ENCODE results near the gene MTMR6. TPM values are rescaled to one million over a fixed set of nuclear protein-coding genes. Genes with fewer than 3 reads are reported as not detected.
"Not testable (repeated sequence)": the region's sequence is repeated elsewhere in the genome, so short reads cannot be mapped to it uniquely, and the experiment has no call there.

The MTMR6 gene
- total and polyA plus RNA-seq, 7 experiments from 2014 or later: 16.0 to 23.2 (median 17.3) TPM

GRCh38 chr13:25318946-25319345, 31.7 kb upstream of the MTMR6 start:
- peaks cover 6 to 32% (median 9%) of the 10 kb centered on the region in 5 donors for H3K36me3 Mint-ChIP-seq
- H3K4me1 ChIP-seq (ENCODE audit: control insufficient read depth in 2 of 2, insufficient read depth in 2 of 2, low read length in 2 of 2); H3K4me3 ChIP-seq (ENCODE audit: low read length); H3K27ac ChIP-seq (ENCODE audit: low read depth, low read length); DNase-seq; H3K27me3 Mint-ChIP-seq; H3K4me3 Mint-ChIP-seq; CTCF ChIA-PET; H3K9me3 Mint-ChIP-seq; ATAC-seq; H3K27me3 ChIP-seq (ENCODE audit: control insufficient read depth in 2 of 2, insufficient read depth in 2 of 2, low read length in 2 of 2); H3K9me3 ChIP-seq (ENCODE audit: control insufficient read depth in 2 of 3, low read length in 3 of 3): not testable (repeated sequence)
- peaks cover 0 to 15% (median 6%) of the 10 kb centered on the region in 7 donors for H3K4me1 Mint-ChIP-seq
- H3K36me3 ChIP-seq (ENCODE audit: control insufficient read depth in 2 of 3, insufficient read depth in 3 of 3, low read length in 3 of 3): peaks cover 6 to 68% (median 26%) of the 10 kb centered on the region in 3 experiments
- peak overlapping the region in 1 of 9 donors; percentile 22 for H3K27ac Mint-ChIP-seq
- intact Hi-C loops (cut with micrococcal nuclease): loop anchor here in 1 of 2 donors (2.0 to 5.0 kb wide), 2 partner anchors 16 to 67 kb away; no protein-coding TSS in a partner anchor
- POLR2A ChIA-PET: interaction anchor here (0.7 kb wide), 1 partner anchor 511 kb away, joined by 3 read pairs; no protein-coding TSS in a partner anchor

- Histone ChIP-seq H3K9me3 (ENCODE audit: control insufficient read depth in 2 of 3, low read length in 3 of 3) (no peaks in the 10 kb centered on the region), H3K4me1 (ENCODE audit: control insufficient read depth in 2 of 2, insufficient read depth in 2 of 2, low read length in 2 of 2) (no peaks in the 10 kb centered on the region), H3K27me3 (ENCODE audit: control insufficient read depth in 2 of 2, insufficient read depth in 2 of 2, low read length in 2 of 2) (no peaks in the 10 kb centered on the region), H3K27ac (ENCODE audit: low read depth, low read length) (no peak overlapping the region), H3K4me3 (ENCODE audit: low read length) (no peak overlapping the region), H3K36me3 (ENCODE audit: control insufficient read depth in 2 of 3, insufficient read depth in 3 of 3, low read length in 3 of 3) (peaks cover 6 to 72% (median 27%) of the 10 kb centered on the region in 3 experiments)
- intact Hi-C loops (cut with micrococcal nuclease): no loop called here
- Mint-ChIP-seq H3K9me3 (no peaks in the 10 kb centered on the region), H3K4me1 (peaks cover 3 to 32% (median 24%) of the 10 kb centered on the region in 7 donors), H3K27me3 (no peaks in the 10 kb centered on the region), H3K27ac (peak overlapping the region in 1 of 9 donors; percentile 25), H3K4me3 (no peak overlapping the region), H3K36me3 (peaks cover 11 to 45% (median 24%) of the 10 kb centered on the region in 5 donors)
- POLR2A ChIA-PET: interaction anchor here (0.9 kb wide), 1 partner anchor 9 kb away, joined by 4 read pairs; no protein-coding TSS in a partner anchor
- CTCF ChIA-PET: no interaction called here
- DNase-seq (no peak), ATAC-seq (no peak)
Measured at GRCh38 chr13:25310891-25311290, 23.6 kb upstream of the MTMR6 start.

DNA sequence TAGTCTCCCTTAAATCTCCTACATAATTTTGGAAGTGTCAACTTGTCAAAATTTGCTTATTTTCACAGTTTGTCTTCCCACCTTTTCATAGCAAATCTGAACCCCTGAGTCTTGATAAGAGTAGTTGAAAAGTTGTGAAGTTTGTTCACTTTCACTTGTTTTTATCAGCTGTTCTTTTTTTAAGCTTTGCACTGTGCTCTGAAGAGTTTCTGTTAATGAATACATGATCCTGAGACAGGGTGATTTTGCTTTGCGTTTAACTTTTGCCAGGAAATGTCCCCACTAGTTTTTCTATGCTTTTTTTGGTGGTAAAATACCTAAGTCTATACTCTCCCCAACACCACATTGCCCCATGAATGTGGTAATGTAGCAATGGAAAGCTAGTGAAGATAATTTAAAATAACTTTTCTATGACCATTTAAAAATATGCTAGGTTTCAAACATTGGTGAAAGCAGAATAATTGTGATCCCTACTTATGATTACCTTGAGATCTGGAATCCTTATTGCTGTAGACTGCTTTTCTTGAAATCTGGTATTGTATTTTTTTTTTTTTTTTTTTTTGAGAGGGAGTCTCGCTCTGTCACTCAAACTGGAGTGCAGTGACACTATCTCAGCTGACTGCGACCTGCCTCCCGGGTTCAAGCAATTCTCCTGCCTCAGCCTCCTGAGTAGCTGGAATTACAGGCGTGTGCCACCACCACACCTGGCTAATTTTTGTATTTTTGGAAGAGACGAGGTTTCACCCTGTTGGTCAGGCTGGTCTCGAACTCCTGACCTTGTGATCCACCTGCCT, 19.6 kb upstream of the MTMR6 start:
- intact Hi-C loops (cut with micrococcal nuclease): loop anchor here in 1 of 2 donors (10.0 kb wide), 3 partner anchors 948 to 1948 kb away; partner anchors contain the start of genes CDK8 and RPL21
- peaks cover 0 to 34% (median 5%) of the 10 kb centered on the region in 3 experiments for H3K36me3 ChIP-seq (ENCODE audit: control insufficient read depth in 2 of 3, insufficient read depth in 3 of 3, low read length in 3 of 3)
- no peaks in the 10 kb centered on the region for H3K9me3 Mint-ChIP-seq
- ATAC-seq: no peak
- H3K4me3 ChIP-seq (ENCODE audit: low read length): no peak overlapping the region
- peaks cover 15 to 33% (median 19%) of the 10 kb centered on the region in 5 donors for H3K36me3 Mint-ChIP-seq
- peaks cover 22 to 58% (median 53%) of the 10 kb centered on the region in 7 donors for H3K4me1 Mint-ChIP-seq
- H3K27ac Mint-ChIP-seq: peak overlapping the region in 5 of 9 donors; percentile 13 to 80 (median 57)
- ChIA-PET POLR2A (no interaction called here), CTCF (no interaction called here)
- DNase-seq: no peak
- peaks cover 9 to 16% of the 10 kb centered on the region in 2 donors for H3K4me1 ChIP-seq (ENCODE audit: control insufficient read depth in 2 of 2, insufficient read depth in 2 of 2, low read length in 2 of 2)
- H3K27me3 Mint-ChIP-seq: no peaks in the 10 kb centered on the region
- H3K27me3 ChIP-seq (ENCODE audit: control insufficient read depth in 2 of 2, insufficient read depth in 2 of 2, low read length in 2 of 2): no peaks in the 10 kb centered on the region
- peak overlapping the region in 2 of 10 donors; percentile 30 to 48 for H3K4me3 Mint-ChIP-seq
- no peak overlapping the region for H3K27ac ChIP-seq (ENCODE audit: low read depth, low read length)
- H3K9me3 ChIP-seq (ENCODE audit: control insufficient read depth in 2 of 3, low read length in 3 of 3): no peaks in the 10 kb centered on the region

- peak overlapping the region; percentile 93 for H3K27ac ChIP-seq (ENCODE audit: low read depth, low read length)
- Mint-ChIP-seq H3K36me3 (peaks cover 5 to 10% (median 7%) of the 10 kb centered on the region in 5 donors), H3K27ac (peak overlapping the region; percentile 87 to 97 (median 93)), H3K27me3 (peaks cover 4 to 13% (median 6%) of the 10 kb centered on the region in 5 donors), H3K9me3 (no peaks in the 10 kb centered on the region), H3K4me1 (peaks cover 21 to 56% (median 51%) of the 10 kb centered on the region in 7 donors), H3K4me3 (peak overlapping the region; percentile 86 to 95 (median 92))
- intact Hi-C loops (cut with micrococcal nuclease): loop anchor here (2.0 to 10.0 kb wide), 7 partner anchors 17 to 1953 kb away; partner anchors contain the start of genes CDK8 (in 1 of the 2), RNF6 (in 1 of the 2), RPL21 (in 1 of the 2) and SPATA13 (in 1 of the 2)
- ATAC-seq (no peak), DNase-seq (no peak)
- peak overlapping the region; percentile 64 for H3K4me3 ChIP-seq (ENCODE audit: low read length)
- peaks cover 13 to 22% of the 10 kb centered on the region in 2 donors for H3K4me1 ChIP-seq (ENCODE audit: control insufficient read depth in 2 of 2, insufficient read depth in 2 of 2, low read length in 2 of 2)
- no peaks in the 10 kb centered on the region for H3K36me3 ChIP-seq (ENCODE audit: control insufficient read depth in 2 of 3, insufficient read depth in 3 of 3, low read length in 3 of 3)
- POLR2A ChIA-PET: interaction anchor here (1.1 to 2.5 kb wide), 2 partner anchors 9 to 11 kb away, joined by 4 to 6 read pairs; no protein-coding TSS in a partner anchor
- CTCF ChIA-PET: interaction anchor here (0.8 kb wide), 1 partner anchor 32 kb away, joined by 3 read pairs; no protein-coding TSS in a partner anchor
- no peaks in the 10 kb centered on the region for H3K27me3 ChIP-seq (ENCODE audit: control insufficient read depth in 2 of 2, insufficient read depth in 2 of 2, low read length in 2 of 2)
- no peaks in the 10 kb centered on the region for H3K9me3 ChIP-seq (ENCODE audit: control insufficient read depth in 2 of 3, low read length in 3 of 3)
Measured at GRCh38 chr13:25302121-25302520, 14.8 kb upstream of the MTMR6 start.

GRCh38 chr13:25301347-25302113, 14.2 kb upstream of the MTMR6 start, which contains the start of gene NUP58:
Gene NUP58 (plus strand): TSS chr13:25301625. CDS start chr13:25301774, 149 bp downstream.
- ATAC-seq (peak; percentile 99), DNase-seq (peak; percentile 83 to 94 (median 92))
- Mint-ChIP-seq H3K36me3 (peaks cover 4 to 10% (median 6%) of the 10 kb centered on the region in 5 donors), H3K27me3 (peaks cover 7 to 19% (median 10%) of the 10 kb centered on the region in 5 donors), H3K27ac (peak within 1 kb of the TSS; percentile 87 to 97 (median 93)), H3K4me3 (peak within 1 kb of the TSS; percentile 86 to 95 (median 92)), H3K9me3 (no peaks in the 10 kb centered on the region), H3K4me1 (peaks cover 21 to 51% (median 47%) of the 10 kb centered on the region in 7 donors)
- Histone ChIP-seq H3K27me3 (ENCODE audit: control insufficient read depth in 2 of 2, insufficient read depth in 2 of 2, low read length in 2 of 2) (peaks cover 0 to 5% of the 10 kb centered on the region in 2 donors), H3K4me3 (ENCODE audit: low read length) (peak within 1 kb of the TSS; percentile 64), H3K27ac (ENCODE audit: low read depth, low read length) (peak within 1 kb of the TSS; percentile 93), H3K36me3 (ENCODE audit: control insufficient read depth in 2 of 3, insufficient read depth in 3 of 3, low read length in 3 of 3) (no peaks in the 10 kb centered on the region), H3K4me1 (ENCODE audit: control insufficient read depth in 2 of 2, insufficient read depth in 2 of 2, low read length in 2 of 2) (peaks cover 13 to 22% of the 10 kb centered on the region in 2 donors), H3K9me3 (ENCODE audit: control insufficient read depth in 2 of 3, low read length in 3 of 3) (no peaks in the 10 kb centered on the region)
- CTCF ChIA-PET: interaction anchor here (1.0 to 1.5 kb wide), 2 partner anchors 10 to 15 kb away, joined by 4 to 5 read pairs; no protein-coding TSS in a partner anchor
- intact Hi-C loops (cut with micrococcal nuclease): loop anchor here (1.0 to 10.0 kb wide), 14 partner anchors 14 to 1953 kb away; partner anchors contain the start of genes CDK8 (in 2 of the 2), MTMR6 (in 2 of the 2), RNF6 (in 1 of the 2) and RPL21 (in 1 of the 2)
- POLR2A ChIA-PET: interaction anchor here (1.0 to 1.1 kb wide), 3 partner anchors 10 to 18 kb away, joined by 3 to 4 read pairs (median 4); no protein-coding TSS in a partner anchor
